ENCODE measurements around the gene CTSF.
A peak's percentile ranks its signal among the peaks of the same experiment; 100 is the strongest.
"Not testable (repeated sequence)": the region's sequence is repeated elsewhere in the genome, so short reads cannot be mapped to it uniquely, and the experiment has no call there.

The CTSF gene

DNA sequence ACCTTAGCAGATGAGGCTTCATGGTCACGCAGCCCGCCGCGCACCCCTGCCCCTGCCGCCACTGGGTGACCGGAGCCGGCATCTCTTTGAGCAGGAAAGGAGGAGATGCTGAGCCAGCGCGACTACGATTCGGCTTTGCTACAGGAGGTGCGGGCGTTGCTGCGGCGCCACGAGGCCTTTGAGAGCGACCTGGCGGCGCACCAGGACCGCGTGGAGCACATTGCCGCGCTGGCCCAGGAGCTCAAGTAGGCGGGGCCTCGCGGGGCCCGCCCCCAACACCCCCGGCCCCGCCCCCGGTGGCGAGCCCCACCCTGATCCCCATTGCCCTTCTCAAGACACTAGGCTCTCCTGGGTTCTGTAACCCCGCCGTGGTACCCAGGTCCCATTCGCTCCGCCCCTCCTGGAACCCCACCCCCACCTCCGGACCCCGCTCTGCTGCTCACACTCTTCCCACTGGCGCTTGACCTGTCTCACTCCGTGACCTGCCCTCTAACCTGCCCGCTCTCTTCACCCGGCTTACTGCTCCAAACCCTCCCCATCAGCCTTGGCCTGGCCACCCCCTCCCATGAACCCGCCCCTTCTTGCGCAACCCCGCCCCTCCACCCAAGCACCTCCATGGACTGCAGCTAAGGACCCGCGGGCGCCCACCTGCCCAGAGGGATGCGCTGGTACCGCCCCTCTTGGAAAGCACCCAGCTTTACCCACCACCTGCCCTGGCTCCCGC lies 9.1 kb downstream of the CTSF start:
- DNase-seq (ENCODE audit: low read depth) = no peak

DNA sequence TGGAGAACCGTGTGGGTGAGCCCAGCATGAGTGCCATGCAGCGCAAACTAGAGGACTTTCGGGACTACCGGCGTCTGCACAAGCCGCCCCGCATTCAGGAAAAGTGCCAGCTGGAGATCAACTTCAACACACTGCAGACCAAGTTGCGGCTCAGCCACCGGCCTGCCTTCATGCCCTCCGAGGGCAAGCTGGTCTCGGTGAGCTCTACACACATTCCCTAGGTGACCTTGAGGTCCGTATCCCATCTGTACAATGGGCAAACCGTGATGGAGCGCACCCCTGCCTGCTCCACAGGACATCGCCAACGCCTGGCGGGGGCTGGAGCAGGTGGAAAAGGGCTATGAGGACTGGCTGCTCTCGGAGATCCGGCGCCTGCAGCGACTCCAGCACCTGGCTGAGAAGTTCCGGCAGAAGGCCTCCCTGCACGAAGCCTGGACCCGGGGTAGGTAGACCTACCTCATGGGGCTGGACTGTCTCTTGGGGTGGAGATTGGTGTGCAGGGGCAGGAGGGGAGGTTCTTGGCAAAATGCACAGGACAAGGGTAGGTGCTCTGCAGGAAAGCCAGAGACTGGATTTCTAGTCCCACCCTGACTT lies 10.6 kb downstream of the CTSF start:
- no peak for DNase-seq (ENCODE audit: low read depth)

DNA sequence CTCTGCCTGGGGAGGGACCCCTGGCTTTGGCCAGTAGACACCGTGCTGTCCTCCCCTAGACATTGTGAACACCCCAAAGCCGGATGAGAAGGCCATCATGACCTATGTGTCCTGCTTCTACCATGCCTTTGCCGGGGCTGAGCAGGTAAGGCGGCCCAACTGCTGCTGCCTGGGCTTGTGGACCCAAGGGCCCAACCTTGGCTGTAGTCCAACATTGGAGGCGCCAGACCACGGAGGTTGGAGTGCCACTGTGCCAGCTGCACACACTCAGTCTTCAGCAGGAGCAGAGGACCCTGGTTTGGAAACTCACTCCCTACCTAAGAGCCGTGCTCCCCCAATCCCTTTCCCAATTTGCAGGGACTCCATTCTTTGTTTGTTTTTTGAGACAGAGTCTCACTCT lies 12.3 kb downstream of the CTSF start:
- no peak for DNase-seq (ENCODE audit: low read depth)

DNA sequence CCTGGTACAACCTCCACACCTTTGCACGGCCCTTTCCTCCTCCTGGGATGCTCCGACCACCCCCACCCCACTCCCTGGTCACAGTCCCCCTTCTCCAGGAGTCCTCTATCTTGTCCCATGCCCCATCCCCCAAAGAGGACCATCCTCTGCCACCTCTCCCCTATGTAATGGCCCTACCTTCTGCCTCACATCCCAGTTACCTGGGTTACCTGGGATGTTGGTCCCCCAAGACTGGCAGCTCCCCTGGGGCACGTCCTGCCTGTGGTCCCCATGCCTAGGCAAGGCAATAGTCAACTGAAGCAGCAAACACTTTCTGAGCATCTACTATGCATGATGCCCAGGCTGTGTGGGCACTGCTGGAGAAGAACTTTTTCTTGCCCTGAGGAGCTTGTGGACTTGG lies 13.0 kb downstream of the CTSF start:
- no peak for DNase-seq (ENCODE audit: low read depth)

DNA sequence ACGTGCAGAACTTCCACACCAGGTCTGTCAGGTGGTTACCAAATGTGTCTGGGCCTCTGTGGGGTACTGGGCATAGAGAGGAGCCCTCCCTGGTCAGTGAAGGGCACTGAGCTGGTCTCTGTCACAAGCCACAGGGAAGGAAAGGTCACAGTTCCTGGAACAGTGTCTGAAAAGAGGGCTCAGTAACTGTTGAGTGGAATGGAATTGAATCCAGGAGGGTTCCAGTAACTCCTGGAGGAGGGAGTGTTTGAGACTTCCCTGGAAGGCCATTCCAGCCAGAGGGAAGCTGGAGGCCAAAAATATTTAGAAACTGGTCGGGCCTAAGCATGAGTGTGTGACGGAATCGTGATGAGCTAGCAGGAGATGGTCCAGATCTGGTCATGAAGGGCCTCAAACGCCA lies 13.8 kb downstream of the CTSF start:
- DNase-seq (ENCODE audit: low read depth) = no peak

DNA sequence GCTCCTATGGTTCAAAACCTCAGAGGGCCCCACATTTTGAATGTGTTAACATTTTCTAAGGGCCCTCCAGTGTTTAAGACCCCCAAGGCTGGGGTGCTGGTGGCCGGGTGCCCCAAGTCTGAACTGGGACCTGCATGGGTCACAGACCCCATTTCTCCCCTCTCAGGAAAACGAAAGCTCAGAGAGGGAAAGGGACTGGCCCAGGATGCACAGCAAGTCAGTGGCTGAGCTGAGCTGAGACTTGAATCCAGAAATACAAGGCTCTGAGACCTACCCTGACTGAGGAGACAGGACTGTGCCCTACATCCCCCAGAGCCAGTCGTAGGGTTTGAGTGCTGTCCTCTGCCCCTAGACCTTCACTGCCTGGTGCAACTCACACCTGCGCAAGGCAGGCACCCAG lies 17.5 kb downstream of the CTSF start:
- no peak for DNase-seq (ENCODE audit: low read depth)

DNA sequence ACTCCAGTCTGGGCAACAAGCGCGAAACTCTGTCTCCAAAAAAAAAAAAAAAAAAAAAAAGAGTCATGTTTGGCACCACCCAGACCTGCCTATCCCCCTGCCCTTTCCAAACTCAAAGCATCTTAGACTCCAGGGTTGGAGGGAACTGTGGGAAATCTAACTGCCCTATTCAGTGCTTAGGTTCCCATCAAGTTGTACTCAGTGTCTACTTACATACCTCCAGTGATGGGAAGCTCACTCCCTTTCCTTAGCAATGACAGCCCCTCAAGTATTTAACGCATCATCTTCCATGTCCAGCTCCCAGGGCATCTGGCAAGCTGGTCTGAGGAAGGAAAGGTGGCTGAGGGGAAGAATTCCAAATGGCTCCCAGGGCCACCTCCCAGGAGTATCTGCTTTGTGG lies 18.7 kb downstream of the CTSF start:
- DNase-seq (ENCODE audit: low read depth) = no peak

DNA sequence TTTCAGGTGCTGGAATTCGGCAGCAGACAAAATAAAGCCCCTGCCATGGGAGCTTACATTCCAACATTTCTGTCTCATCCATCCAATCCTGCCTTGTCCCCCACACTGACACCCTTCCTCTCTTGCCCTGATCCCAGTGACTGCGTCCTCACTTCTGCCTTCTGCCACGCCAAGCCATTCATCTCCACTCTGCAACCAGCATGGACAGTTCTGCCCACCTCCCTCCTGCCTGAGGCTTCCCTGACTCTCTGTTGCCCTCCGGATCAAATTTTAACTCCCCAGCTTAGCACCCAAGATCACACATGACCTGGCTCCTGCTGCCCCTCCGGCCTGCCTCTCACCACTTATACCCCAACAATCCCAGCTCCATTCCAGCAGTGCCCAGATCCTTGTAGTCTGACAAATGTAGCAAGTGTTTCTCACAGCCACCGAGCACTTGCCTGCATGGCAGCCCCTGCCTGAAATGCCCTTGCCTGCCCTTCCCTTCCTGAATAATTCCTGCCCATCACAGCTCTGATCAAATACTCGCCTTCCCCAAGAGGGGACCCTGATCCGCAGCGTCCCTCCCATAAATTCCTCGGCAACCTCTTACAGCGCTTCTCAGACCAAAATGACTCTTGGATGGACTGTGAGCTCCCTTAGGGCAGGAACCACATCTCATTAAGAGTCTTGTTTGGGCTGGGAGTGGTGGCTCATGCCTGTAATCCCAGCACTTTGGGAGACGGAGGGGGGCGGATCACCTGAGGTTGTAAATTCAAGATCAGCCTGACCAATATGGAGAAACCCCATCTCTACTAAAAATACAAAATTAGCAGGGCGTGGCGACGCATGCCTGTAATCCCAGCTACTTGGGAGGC lies 19.4 kb downstream of the CTSF start:
- no peak for DNase-seq (ENCODE audit: low read depth)

DNA sequence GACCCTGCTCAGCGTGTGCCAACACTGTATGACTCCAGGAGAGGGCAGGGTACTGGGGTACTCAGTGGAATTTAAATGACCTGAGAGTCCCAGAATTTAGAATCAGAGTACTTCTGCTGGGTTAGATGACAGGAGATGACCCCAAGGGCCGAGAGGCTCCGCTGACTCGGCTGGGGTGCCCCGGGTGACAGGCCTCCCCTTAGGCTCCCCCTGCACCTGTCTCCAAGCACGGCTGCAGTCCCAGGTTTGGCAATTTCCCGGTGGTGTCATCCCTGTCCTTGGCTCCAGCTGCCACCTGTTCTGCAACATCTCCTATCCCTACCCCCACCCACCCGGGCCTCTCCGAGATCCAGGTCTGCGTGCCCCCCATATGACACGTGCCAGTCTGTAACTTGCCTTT lies 20.4 kb downstream of the CTSF start:
- DNase-seq (ENCODE audit: low read depth) = no peak

DNA sequence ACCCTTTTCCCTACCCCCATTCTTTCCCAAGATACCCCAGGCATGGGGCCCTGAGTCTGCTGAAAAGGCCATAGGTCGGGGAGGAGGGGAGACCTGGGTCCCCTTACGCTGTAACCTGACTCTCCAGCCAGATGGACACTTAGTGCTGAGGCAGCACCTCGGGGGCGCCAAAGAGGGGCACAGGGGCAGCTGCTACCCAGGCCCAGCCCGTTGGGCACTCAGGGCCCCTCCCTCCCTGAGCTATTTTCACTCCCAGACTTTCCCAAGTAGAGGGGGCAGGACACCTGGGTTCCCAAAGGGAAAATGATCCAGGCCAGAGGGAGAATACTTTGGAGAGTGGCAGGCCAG lies 20.8 kb downstream of the CTSF start:
- no peak for DNase-seq (ENCODE audit: low read depth)

DNA sequence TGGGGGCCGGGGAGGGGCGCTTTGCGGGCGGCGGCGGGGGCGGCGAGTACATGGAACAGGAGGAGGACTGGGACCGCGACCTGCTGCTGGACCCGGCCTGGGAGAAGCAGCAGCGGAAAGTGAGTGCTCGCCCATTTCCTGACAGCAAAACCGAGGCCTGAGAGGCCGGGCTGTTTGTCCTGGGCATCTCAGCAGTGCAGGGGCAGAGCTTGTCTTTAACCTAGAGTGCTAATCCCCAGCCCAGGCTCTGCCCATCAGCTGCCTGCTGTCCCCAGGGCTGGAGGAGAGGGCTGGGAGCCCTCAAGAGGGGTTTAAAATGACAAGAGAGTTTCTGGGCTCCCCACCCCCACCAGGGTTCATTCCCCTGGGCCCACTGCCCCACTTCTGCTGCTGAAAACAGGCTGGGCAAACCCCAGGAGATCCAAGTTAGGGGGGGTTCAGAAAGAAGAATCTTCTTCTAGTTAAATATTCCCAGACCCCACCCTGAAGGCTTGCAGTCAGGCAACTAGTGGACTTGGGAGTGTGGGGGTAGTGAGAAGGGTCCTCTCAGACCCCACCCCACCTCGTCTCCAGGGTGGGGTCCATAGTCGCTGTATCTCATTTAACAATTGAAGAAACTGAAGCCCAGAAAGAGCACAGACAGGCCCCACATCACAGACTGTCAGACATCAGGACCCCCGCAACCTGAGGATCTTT lies 21.3 kb downstream of the CTSF start:
- no peak for DNase-seq (ENCODE audit: low read depth)

DNA sequence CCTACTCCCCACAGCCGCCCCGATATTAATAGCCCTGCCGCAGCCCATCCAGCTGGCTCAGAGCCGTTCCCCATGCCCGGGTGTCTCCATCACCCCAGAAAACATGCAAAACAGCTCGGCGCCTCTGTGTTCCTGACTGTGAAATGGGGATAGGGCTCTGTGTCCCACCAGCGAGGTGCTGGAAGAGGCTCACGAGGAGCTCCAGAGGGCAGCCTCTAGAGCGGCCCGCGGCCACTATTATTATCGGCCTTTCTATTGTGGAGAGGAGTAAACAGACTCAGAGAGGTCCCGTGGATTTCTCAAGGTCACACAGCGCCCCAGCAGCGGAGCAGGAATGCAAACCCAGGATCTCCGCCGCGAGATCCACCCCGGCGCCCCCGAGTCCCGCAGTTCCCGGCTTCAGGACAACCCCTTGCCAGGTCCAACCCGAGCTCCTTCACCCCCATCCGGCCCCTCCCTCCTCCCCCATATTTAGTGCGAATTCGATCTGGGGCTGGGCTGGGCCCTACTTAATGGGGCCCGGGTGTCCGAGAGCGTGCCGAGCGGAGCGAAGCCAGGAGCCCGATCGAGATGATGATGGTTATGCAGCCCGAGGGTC lies 21.9 kb downstream of the CTSF start, which contains the start of gene ACTN3:
Gene ACTN3 (plus strand): TSS at position 536 of the 598 bp plus-strand sequence. CDS start 35 bp downstream, at position 571.
- DNase-seq (ENCODE audit: low read depth) = no peak

DNA sequence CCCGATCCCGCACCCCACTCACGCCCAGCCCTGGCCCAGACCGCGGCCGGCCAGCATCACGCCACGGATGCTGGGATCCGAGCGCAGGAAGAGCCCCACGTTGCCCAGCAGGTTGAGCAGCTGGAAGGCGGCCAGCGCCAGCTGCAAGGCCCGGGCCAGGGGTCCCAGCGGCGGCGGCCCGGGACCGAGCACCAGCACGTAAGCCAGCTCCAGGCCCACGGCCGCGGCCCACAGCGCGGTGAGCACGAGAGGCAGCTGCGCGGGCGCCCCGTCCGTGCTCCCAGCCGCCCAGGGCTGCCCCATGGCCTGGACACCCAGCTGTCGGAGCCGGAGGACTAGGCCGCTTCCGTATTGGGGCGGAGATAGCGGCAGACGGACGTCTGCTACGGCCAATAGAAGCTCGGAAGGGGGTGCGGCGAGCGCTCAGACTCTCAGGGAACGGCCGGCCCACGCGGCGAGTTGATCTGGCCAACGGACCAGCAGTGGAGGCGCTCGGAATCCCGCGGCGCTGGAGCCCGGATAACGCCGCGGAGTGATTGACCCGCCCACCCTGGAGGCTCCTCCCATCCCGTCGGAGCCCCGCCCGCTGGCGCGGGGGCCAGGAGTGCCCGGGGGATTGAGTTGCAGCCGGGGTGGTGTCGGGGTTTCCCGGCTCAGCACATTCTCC lies 22.6 kb downstream of the CTSF start, which contains the start of gene ZDHHC24:
Gene ZDHHC24 (minus strand): TSS at position 348 of the 667 bp plus-strand sequence. CDS start 45 bp downstream, at position 303.
- peak; percentile 75 for DNase-seq (ENCODE audit: low read depth)

DNA sequence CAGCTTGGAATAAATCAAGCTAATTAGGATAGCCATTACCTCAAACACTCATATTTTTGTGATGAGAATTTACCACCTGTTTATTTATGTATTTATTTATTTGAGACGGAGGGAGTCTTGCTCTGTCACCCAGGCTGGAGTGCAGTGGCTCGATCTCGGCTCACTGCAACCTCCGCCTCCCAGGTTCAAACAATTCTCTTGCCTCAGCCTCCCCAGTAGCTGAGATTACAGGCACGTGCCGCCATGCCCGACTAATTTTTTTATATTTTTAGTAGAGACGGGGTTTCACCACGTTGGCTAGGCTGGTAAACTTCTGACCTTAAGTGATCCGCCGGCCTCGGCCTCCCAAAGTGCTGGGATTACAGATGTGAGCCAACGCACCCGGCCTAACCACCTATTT lies 23.5 kb downstream of the CTSF start:
- DNase-seq (ENCODE audit: low read depth) = not testable (repeated sequence)

DNA sequence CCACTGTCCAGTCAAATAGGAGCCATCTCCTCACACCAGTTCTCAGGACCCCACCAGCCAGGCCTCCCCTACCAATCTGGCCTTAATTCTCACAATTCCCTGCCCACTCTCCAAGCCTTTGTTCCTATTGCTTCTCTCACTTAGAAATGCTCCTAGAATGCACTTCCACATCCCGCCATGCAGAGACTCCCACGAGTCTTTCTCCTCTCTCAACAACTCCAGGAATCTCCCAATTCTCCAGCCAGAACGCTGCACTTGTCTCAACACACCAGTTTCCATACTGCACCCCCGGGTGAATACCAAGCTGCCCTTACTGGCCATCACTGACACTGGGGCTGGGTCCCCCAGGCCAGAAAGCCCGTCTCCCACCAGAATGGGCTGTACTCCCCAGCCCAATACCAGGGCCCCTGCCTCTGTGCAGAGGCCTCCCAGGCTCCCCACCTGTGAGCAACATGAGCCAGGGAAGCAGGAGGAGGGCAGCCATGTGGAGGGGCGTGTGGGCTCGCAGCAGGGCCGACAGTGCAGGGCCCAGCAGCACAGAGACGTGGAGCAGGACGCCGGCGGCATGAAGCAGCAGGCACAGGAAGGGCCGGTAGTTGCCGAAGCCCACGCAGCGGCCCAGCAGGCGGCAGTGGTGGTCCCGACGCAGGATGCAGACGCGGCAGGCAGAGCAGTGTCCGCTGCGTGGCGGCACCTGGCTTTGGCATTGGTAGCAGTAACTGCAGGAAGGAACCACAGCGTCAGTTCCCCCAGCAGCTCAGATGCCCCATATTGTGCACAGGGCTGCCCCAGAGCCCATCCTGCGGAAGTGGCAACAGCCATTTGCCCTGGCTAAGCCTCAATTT lies 24.9 kb downstream of the CTSF start:
- DNase-seq (ENCODE audit: low read depth) = peak; percentile 18

DNA sequence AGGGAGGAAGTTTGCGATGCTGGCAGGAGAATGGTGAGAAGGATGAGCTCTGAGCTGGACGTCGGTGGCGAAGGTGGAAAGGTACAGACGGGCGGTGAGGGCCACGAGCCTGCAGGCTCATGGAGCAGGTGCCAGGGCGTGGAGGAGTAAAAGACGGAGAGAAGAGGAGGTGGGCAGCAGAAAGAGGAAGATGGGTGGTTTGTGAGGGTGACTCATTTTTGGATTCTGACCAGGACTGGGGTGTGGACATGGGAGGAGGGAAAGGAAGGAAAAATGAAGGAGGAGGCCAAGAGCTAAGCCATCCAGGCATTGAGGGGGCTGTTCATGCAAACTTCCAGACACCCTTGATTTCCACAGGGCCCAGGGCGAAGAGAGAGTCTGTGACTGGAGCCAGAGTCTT lies 26.0 kb downstream of the CTSF start:
- no peak for DNase-seq (ENCODE audit: low read depth)

DNA sequence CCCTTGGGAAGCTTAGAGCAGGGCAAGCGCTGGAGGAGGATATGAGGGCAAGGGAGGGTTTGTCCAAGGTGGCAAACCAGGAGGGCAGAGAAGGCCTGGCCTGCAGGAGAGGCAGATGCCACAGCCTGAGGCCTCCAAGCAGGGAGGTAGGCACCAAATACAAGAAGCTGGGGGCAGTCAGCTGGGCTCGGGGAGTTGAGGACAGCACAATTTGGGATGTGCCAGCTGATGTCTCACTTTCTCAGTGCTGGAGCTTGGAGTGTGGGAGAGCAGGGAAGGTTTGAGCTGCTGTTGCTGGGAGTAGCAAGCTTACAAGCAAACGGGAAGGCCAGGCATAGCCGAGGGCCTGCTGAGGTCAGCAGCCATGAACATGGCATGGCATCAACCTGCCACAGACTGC lies 26.5 kb downstream of the CTSF start:
- DNase-seq (ENCODE audit: low read depth) = no peak

DNA sequence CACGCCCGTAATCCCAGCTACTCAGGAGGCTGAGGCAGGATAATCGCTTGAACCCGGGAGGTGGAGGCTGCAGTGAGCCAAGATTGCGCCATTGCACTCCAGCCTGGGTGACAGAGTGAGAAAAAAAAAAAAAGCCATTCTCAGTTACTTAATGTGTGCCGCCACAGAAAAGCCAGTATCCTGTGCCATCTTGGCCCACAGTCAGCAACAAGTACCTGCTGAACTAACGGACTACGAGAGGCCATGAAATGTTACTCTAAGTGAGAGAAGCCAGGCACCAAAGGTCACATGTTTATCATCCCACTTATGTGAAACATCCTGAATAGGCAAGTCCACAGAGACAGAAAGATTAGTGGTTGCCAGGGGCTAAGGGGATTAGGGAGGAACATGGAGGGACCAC lies 27.8 kb downstream of the CTSF start:
- DNase-seq (ENCODE audit: low read depth) = not testable (repeated sequence)

DNA sequence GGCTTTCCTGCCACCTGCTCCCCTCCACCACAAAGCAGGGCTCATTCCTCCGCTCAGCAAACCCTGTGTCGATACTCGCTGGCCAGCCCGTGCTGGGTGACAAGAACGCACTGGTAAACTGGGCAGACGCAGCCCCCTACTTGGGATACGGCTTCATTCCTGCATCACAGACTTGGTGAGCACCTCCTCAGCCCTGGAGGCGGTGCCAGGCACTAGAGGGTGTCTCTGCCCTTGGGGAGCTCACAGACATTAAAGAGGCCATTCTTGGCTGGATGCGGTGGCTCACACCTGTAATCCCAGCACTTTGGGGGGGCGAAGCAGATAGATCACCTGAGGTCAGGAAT lies 28.6 kb downstream of the CTSF start:
- DNase-seq (ENCODE audit: low read depth) = no peak

DNA sequence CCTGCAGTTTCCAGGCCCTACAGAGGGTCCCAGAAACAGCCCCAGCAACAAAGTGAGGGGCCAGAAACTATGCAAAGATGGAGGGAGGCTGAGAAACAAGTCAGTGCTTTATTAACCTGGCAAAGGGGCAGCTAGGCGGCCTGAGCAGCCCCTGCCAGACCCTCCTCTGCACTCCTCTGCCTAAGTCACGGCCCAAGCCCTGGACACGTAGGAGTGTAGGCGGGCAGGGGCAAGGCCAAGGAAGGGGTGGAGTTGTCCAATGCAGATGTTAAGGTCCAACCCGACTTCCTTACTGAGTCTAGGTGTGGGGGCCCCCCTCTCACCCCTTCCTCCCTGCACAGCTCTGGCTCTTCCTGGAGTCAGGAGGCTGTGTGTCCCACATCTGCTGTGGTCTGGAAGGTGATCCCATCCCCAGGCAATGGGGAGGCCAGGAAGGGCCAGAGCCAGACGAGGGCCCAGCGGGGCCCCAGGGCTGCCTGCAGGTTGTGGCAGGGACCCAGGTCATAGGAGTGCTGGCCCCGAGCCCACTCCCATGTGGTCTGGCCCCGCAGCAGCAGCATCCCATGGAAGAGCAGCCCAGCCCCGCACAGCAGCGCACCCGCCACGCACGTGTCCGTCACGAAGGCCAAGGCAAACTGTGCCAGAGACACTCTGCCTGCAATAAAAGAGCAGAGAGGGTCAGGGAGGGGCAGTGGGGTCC lies 29.1 kb downstream of the CTSF start:
- DNase-seq (ENCODE audit: low read depth) = no peak

All from stimulated activated CD8-positive, alpha-beta memory T cell treated with anti-CD3 and anti-CD28 coated beads, Interleukin-7, amount 100 ng/mL, for 24 hours (primary cell).